ENCODE results near the gene FREM1. TPM values are rescaled to one million over a fixed set of nuclear protein-coding genes. Genes with fewer than 3 reads are reported as not detected.

The FREM1 gene
- total and polyA plus RNA-seq, 4 donors = 0.33 to 21.8 (median 1.3) TPM

- Histone ChIP-seq H3K9ac (ENCODE audit: insufficient read depth in 1 of 2, low read length in 2 of 2) (no peak overlapping the region), H3K27me3 (ENCODE audit: control insufficient read depth in 3 of 3, insufficient read depth in 3 of 3, low read length in 2 of 3) (no peaks in the 10 kb centered on the region), H3K4me1 (ENCODE audit: control insufficient read depth in 5 of 5, insufficient read depth in 5 of 5, low read length in 5 of 5) (peaks cover 0 to 28% (median 6%) of the 10 kb centered on the region in 5 donors), H3K4me3 (no peak overlapping the region), H3K27ac (ENCODE audit: low read depth in 1 of 2, low read length in 1 of 2) (no peak overlapping the region), H3K9me3 (ENCODE audit: control insufficient read depth in 4 of 4, insufficient read depth in 3 of 4, low read length in 3 of 4) (no peaks in the 10 kb centered on the region), H3K36me3 (ENCODE audit: control insufficient read depth in 4 of 4, insufficient read depth in 4 of 4, low read length in 4 of 4) (peaks cover 0 to 4% (median 0%) of the 10 kb centered on the region in 4 donors)
- TF ChIP-seq, protein P1, sequence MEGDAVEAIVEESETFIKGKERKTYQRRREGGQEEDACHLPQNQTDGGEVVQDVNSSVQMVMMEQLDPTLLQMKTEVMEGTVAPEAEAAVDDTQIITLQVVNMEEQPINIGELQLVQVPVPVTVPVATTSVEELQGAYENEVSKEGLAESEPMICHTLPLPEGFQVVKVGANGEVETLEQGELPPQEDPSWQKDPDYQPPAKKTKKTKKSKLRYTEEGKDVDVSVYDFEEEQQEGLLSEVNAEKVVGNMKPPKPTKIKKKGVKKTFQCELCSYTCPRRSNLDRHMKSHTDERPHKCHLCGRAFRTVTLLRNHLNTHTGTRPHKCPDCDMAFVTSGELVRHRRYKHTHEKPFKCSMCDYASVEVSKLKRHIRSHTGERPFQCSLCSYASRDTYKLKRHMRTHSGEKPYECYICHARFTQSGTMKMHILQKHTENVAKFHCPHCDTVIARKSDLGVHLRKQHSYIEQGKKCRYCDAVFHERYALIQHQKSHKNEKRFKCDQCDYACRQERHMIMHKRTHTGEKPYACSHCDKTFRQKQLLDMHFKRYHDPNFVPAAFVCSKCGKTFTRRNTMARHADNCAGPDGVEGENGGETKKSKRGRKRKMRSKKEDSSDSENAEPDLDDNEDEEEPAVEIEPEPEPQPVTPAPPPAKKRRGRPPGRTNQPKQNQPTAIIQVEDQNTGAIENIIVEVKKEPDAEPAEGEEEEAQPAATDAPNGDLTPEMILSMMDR (IDR thresholded peaks at IDR 0.05; ENCODE audit: control extremely low read depth, extremely low read depth) = no peak
- ATAC-seq (ENCODE audit: insufficient read depth, low FRiP score) = no peak
- WGBS, 2 donors = 32 to 55% methylated on average over 1 of the region's 1 CpG
- peak in 2 of 3 donors; percentile 66 to 77 for DNase-seq
Measured at GRCh38 chr9:14888875-14889274, 21.4 kb downstream of the FREM1 start.

DNA sequence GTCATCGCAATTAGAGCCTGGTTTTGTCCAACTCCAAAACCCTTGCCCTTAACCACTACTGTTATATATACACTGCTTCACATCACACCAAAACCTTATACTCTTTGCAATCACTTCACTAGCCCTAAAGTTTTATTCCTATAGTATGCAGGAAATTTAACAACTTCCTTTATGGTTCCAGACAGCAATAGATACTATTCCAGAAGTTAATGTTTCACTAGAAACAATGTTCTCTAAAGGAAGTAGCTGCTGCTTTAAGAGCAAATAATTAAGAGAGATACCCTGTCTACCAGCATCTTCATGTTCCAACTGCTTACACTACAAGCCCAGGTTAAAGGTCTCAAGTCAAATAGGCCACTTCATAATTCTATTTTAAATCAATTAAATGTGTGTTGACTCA lies 22.0 kb downstream of the FREM1 start:
- no peak overlapping the region for H3K27ac ChIP-seq (ENCODE audit: low read depth in 1 of 2, low read length in 1 of 2)
- H3K4me3 ChIP-seq = no peak overlapping the region
- no peaks in the 10 kb centered on the region for H3K9me3 ChIP-seq (ENCODE audit: control insufficient read depth in 4 of 4, insufficient read depth in 3 of 4, low read length in 3 of 4)
- WGBS, 2 donors = 91 to 100% methylated on average over 1 of the region's 1 CpG
- H3K9ac ChIP-seq (ENCODE audit: insufficient read depth in 1 of 2, low read length in 2 of 2) = no peak overlapping the region
- ATAC-seq (ENCODE audit: insufficient read depth, low FRiP score) (no peak), DNase-seq (no peak)
- TF ChIP-seq, protein P1 (IDR thresholded peaks at IDR 0.05; ENCODE audit: control extremely low read depth, extremely low read depth) = no peak
- H3K4me1 ChIP-seq (ENCODE audit: control insufficient read depth in 5 of 5, insufficient read depth in 5 of 5, low read length in 5 of 5) = peaks cover 0 to 33% (median 6%) of the 10 kb centered on the region in 5 donors
- H3K27me3 ChIP-seq (ENCODE audit: control insufficient read depth in 3 of 3, insufficient read depth in 3 of 3, low read length in 2 of 3) = no peaks in the 10 kb centered on the region
- peaks cover 0 to 4% (median 0%) of the 10 kb centered on the region in 4 donors for H3K36me3 ChIP-seq (ENCODE audit: control insufficient read depth in 4 of 4, insufficient read depth in 4 of 4, low read length in 4 of 4)

GRCh38 chr9:14887149-14887548 lies 23.1 kb downstream of the FREM1 start:
- no peak for ATAC-seq (ENCODE audit: insufficient read depth, low FRiP score)

More at GRCh38 chr9:14887149-14887548, 23.1 kb downstream of the FREM1 start:
- Histone ChIP-seq H3K27me3 (ENCODE audit: control insufficient read depth in 3 of 3, insufficient read depth in 3 of 3, low read length in 2 of 3) (no peaks in the 10 kb centered on the region), H3K27ac (ENCODE audit: low read depth in 1 of 2, low read length in 1 of 2) (no peak overlapping the region), H3K4me1 (ENCODE audit: control insufficient read depth in 5 of 5, insufficient read depth in 5 of 5, low read length in 5 of 5) (peaks cover 0 to 36% (median 6%) of the 10 kb centered on the region in 5 donors), H3K9ac (ENCODE audit: insufficient read depth in 1 of 2, low read length in 2 of 2) (no peak overlapping the region), H3K4me3 (no peak overlapping the region), H3K9me3 (ENCODE audit: control insufficient read depth in 4 of 4, insufficient read depth in 3 of 4, low read length in 3 of 4) (no peaks in the 10 kb centered on the region), H3K36me3 (ENCODE audit: control insufficient read depth in 4 of 4, insufficient read depth in 4 of 4, low read length in 4 of 4) (peaks cover 0 to 4% (median 0%) of the 10 kb centered on the region in 4 donors)
- 71 to 76% methylated on average over 4 of the region's 4 CpGs for WGBS, 2 donors
- TF ChIP-seq, protein P1 (IDR thresholded peaks at IDR 0.05; ENCODE audit: control extremely low read depth, extremely low read depth) = no peak
- DNase-seq = no peak

Measured in lung (tissue), 12 donors.